GM12864 (cell line): ENCODE results near the gene DSC2.

Experiments
- DNase-seq: peaks from one replicate; pipeline ENCODE4 v3.0.0-alpha.2; 2011; ENCODE audit warnings: low read depth
- H3K4me3 ChIP-seq: 2 replicates; pipeline ENCODE4 v1.5.1; 2011; ENCODE audit warnings: mild to moderate bottlenecking, low read depth, low read length, control low read depth
- TF ChIP-seq, protein P1 (sequence below): IDR thresholded peaks from 2 replicates; pipeline ENCODE4 v1.5.1; 2011; ENCODE audit warnings: low read depth, mild to moderate bottlenecking, moderate library complexity, low read length, control low read depth, inconsistent platforms; ENCODE audit errors: missing control alignments

Gene DSC2

DNA sequence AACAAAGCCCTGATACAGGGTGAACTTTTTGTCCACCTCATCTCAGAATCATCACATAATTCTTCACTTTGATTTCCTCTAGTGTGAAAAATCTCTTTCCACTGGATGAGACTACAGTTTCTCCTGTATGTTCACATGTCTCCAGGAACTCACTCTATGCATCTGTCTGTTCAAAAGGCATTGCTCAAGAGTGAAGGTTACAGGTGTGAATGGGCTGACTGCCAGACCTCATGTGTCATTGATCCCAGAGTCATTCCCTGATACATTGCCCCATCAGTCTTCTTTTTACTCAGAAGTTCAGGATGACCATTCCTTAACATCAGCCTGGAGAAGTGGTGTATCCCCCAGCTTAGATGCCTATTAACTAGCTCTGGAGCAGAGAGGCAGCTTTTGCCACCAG, 55.3 kb downstream of the DSC2 start:
- H3K4me3 ChIP-seq, result no peak overlapping the region
- DNase-seq, result no peak
- TF ChIP-seq, protein P1, sequence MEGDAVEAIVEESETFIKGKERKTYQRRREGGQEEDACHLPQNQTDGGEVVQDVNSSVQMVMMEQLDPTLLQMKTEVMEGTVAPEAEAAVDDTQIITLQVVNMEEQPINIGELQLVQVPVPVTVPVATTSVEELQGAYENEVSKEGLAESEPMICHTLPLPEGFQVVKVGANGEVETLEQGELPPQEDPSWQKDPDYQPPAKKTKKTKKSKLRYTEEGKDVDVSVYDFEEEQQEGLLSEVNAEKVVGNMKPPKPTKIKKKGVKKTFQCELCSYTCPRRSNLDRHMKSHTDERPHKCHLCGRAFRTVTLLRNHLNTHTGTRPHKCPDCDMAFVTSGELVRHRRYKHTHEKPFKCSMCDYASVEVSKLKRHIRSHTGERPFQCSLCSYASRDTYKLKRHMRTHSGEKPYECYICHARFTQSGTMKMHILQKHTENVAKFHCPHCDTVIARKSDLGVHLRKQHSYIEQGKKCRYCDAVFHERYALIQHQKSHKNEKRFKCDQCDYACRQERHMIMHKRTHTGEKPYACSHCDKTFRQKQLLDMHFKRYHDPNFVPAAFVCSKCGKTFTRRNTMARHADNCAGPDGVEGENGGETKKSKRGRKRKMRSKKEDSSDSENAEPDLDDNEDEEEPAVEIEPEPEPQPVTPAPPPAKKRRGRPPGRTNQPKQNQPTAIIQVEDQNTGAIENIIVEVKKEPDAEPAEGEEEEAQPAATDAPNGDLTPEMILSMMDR, result no peak

- no peak for DNase-seq
- no peak overlapping the region for H3K4me3 ChIP-seq
- TF ChIP-seq, protein P1, result no peak
Measured at GRCh38 chr18:31045599-31045998, 56.6 kb downstream of the DSC2 start.

DNA sequence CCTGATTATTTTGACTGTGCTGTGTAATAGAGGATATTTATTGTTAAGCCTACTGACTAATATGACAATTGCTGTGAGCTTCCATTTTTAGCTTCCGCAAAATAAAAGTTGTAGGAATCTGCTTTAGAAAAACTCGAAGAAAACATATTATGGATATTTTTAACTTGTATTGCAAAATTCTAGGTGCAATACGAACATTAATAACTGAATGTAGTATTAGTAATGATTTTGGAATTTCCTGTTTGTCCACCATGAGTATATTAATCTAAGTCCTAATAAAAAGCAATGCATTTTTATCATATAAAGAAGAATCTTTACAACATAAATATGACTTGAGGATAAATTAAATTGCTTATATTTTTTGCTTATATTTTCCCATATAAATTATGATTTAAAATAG, 57.3 kb downstream of the DSC2 start:
- H3K4me3 ChIP-seq, result no peak overlapping the region
- TF ChIP-seq, protein P1, result no peak
- no peak for DNase-seq

DNA sequence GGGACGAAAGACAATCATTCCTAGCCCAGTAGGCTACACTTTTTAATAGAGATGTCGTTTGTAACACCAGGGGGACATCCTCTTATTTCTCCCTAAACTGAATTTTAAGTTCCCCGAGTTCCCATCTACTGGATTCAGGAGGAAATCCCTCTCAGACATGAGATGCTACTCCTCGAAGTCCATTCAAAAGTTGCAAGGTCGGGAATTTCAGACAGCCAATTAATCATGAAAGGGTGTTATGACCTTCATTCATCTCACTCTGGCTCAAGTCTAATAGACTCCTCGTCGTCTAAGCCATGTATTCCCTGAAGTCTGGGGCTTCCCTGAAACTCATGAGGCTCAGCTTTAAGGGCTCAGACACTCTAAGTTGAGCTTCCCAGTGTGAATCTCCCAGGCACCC, 58.5 kb downstream of the DSC2 start:
- TF ChIP-seq, protein P1, result no peak
- DNase-seq, result no peak

GRCh38 chr18:31042406-31043181, 59.6 kb downstream of the DSC2 start, which contains the start of gene DSC3:
Gene DSC3 (minus strand): TSS chr18:31042742. CDS start chr18:31042660, 82 bp downstream.
- TF ChIP-seq, protein P1, result no peak
- no peak within 1 kb of the TSS for H3K4me3 ChIP-seq
- DNase-seq, result no peak

More for the DNA sequence above, 58.5 kb downstream of the DSC2 start:
- no peak overlapping the region for H3K4me3 ChIP-seq

DNA sequence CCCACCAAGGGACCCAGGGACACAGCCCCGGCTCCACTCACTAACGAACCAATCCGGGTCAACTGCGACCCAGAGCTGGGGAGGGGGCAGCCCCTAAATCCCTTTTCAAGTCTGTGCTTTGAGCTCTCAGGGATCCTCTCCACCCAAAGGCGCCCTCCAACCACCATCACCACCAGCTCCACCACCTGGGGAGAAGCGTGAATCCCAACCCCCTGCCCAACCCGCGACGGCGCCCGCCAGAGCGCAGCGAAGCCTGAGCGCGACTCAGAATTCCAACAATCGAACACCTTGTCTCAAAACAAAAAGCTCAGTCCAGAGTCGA, 60.2 kb downstream of the DSC2 start:
- H3K4me3 ChIP-seq, result no peak overlapping the region
- TF ChIP-seq, protein P1, result no peak
- no peak for DNase-seq
